KOPT-K1 (cell line): ENCODE measurements around the gene KANK4.

Experiments
- H3K27ac ChIP-seq: fragments of 200-600 bp; sonication (generic); 2 replicates; pipeline ENCODE4 v1.5.1; 2016; ENCODE audit warnings: antibody characterized with exemption, mild to moderate bottlenecking, low read depth, low read length; ENCODE audit not compliant: poor library complexity, severe bottlenecking
- H3K36me3 ChIP-seq: fragments of 200-600 bp; sonication (generic); 2 replicates; pipeline ENCODE4 v1.5.1; 2017; ENCODE audit warnings: antibody characterized with exemption, mild to moderate bottlenecking, low read length, moderate library complexity; ENCODE audit not compliant: insufficient read depth
- H3K9me3 ChIP-seq: fragments of 200-600 bp; sonication (generic); 2 replicates; pipeline ENCODE4 v1.5.1; 2017; ENCODE audit warnings: antibody characterized with exemption, low read length, mild to moderate bottlenecking; ENCODE audit not compliant: insufficient read depth, poor library complexity, severe bottlenecking

The KANK4 gene

GRCh38 chr1:62208087-62208486 lies 111.1 kb downstream of the KANK4 start:
- no peaks in the 10 kb centered on the region for H3K36me3 ChIP-seq
- H3K27ac ChIP-seq = no peak overlapping the region
- peaks cover 12% of the 10 kb centered on the region for H3K9me3 ChIP-seq

GRCh38 chr1:62207187-62207586 lies 112.0 kb downstream of the KANK4 start:
- Histone ChIP-seq H3K36me3 (no peaks in the 10 kb centered on the region), H3K27ac (no peak overlapping the region)

GRCh38 chr1:62198781-62199125 lies 120.5 kb downstream of the KANK4 start:
- H3K9me3 ChIP-seq = no peaks in the 10 kb centered on the region
- H3K36me3 ChIP-seq = no peaks in the 10 kb centered on the region
- H3K27ac ChIP-seq = no peak overlapping the region

More at GRCh38 chr1:62207187-62207586, 112.0 kb downstream of the KANK4 start:
- peaks cover 12% of the 10 kb centered on the region for H3K9me3 ChIP-seq

GRCh38 chr1:62198069-62198780 lies 121.0 kb downstream of the KANK4 start:
- no peaks in the 10 kb centered on the region for H3K36me3 ChIP-seq
- no peaks in the 10 kb centered on the region for H3K9me3 ChIP-seq
- no peak overlapping the region for H3K27ac ChIP-seq

GRCh38 chr1:62196086-62196690 lies 123.0 kb downstream of the KANK4 start:
- Histone ChIP-seq H3K9me3 (no peaks in the 10 kb centered on the region), H3K36me3 (no peaks in the 10 kb centered on the region), H3K27ac (no peak overlapping the region)

- no peak within 1 kb of the TSS for H3K27ac ChIP-seq
- no peaks in the 10 kb centered on the region for H3K9me3 ChIP-seq
- H3K36me3 ChIP-seq = no peaks in the 10 kb centered on the region
These were observed 124.3 kb downstream of the KANK4 start, which contains the start of gene L1TD1 for GRCh38 chr1:62194651-62195544. L1TD1 (plus strand) TSS chr1:62194849; CDS start chr1:62206629, 11,780 bp downstream.

- Histone ChIP-seq H3K9me3 (no peaks in the 10 kb centered on the region), H3K36me3 (no peaks in the 10 kb centered on the region), H3K27ac (no peak overlapping the region)
These were observed 131.1 kb downstream of the KANK4 start for GRCh38 chr1:62188111-62188510.

- H3K9me3 ChIP-seq = no peaks in the 10 kb centered on the region
- H3K27ac ChIP-seq = no peak overlapping the region
These were observed 131.7 kb downstream of the KANK4 start for GRCh38 chr1:62187548-62187947.

More at GRCh38 chr1:62187548-62187947, 131.7 kb downstream of the KANK4 start:
- no peaks in the 10 kb centered on the region for H3K36me3 ChIP-seq
